NCI-H82 (cell line): ENCODE measurements around the gene P3H3.
A peak's percentile ranks its signal among the peaks of the same experiment; 100 is the strongest.
"Not testable (repeated sequence)": the region's sequence is repeated elsewhere in the genome, so short reads cannot be mapped to it uniquely, and the experiment has no call there.

Experiments used
- DNase-seq: peaks from one replicate; lab custom pipeline; 2025; lab: John Stamatoyannopoulos, UW

P3H3 gene

DNA sequence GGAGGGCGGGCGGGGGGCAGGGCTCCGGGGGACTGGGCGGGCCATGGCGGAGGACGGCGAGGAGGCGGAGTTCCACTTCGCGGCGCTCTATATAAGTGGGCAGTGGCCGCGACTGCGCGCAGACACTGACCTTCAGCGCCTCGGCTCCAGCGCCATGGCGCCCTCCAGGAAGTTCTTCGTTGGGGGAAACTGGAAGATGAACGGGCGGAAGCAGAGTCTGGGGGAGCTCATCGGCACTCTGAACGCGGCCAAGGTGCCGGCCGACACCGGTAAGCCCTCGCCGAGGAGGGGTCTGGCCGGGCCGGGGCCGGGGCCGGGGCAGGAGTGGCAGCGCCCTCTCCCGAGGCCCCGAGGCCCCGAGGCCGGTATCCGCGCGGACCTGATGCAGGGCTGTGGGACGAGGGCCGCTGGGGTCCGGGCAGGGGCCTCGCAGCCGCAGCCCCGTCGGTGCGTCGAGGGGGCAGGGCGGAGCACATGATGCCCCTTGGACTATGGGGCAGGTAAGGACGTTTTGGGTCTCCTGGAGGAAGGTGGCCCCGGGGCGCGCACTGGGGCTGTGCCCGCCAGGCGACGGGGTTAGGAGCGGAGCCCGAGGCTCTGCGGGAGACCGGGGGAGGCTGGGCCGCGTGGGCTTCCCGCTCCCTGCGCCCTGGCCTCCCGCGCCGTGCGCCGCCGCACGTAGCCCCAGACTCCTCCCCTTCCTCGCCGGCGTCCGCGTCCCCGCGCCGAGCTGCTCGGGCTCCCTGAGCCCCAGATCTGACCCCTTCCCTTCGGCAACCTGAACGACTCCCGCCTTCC, 39.4 kb downstream of the P3H3 start, which contains the start of gene TPI1:
TSS of gene TPI1 (plus strand) at position 119 of the 798 bp plus-strand sequence. CDS start at position 155, 36 bp downstream.
- DNase-seq, result peak; percentile 88

DNA sequence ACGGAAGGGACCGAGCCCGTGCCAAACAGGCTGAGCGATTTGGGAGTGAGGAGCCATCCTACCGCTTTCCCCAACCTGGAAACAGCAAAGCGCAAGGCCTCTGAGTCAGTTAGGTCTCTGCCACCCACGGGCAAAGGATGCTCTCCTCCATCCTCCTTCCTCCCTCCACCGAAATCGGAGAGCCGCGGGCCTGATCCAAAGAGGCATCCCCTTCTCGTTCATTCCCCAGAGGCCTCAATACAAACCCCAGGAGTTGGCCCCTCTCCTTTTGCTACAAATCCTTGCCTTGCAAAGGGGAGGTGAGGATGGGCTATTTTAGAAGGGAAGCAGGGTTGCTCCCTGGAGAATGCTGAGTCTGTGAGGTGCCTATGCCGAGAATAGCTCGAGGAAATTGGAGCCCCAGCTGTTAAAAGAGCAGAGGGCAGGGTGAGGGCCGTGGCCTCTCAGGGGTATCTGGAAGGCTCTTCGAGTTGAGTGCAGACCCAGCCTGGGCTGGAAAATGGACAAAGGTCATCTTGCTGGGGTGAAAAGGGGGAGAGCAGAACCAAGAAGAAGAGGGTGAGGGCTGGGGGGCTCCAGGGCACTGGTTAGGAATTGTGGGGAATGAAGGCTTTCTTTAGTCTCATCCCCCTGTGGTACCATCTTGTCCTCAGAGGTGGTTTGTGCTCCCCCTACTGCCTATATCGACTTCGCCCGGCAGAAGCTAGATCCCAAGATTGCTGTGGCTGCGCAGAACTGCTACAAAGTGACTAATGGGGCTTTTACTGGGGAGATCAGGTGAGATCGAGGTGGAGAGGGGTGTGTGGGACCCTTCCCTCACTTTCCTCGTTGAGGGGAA, 40.2 kb downstream of the P3H3 start:
- peak; percentile 53 for DNase-seq

DNA sequence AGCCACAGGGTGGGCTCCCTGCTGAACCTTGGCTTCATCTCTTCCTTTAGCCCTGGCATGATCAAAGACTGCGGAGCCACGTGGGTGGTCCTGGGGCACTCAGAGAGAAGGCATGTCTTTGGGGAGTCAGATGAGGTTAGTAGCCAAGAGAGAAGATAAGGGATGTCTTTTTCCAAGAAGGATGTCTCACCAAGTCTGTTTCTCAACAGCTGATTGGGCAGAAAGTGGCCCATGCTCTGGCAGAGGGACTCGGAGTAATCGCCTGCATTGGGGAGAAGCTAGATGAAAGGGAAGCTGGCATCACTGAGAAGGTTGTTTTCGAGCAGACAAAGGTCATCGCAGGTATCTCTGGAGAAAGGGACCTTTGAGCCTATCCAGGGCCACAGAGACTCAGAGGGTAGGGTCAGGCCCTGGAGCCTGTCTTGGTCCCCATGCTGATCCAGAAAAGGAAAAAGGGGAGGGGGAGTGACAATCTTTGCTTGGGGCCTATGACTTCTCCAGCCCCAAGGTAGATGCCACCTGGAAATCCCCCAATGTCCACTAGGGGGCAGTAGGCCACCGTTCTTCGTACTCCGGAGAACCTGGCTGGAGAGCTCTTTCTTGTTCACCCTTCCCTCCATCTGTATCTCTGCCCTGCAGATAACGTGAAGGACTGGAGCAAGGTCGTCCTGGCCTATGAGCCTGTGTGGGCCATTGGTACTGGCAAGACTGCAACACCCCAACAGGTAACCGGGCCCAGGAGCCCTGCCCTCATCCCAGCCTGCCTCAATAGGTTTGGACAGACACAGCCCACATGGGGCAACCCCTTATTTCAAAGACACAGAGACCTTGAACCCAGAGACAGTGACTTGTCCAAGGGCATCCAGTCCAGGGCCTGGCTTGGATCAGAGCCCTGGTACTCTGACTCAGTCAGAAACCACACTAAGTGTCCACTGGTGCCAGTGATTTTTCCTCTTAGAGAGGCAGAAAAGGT, 41.1 kb downstream of the P3H3 start:
- peak; percentile 92 for DNase-seq

DNA sequence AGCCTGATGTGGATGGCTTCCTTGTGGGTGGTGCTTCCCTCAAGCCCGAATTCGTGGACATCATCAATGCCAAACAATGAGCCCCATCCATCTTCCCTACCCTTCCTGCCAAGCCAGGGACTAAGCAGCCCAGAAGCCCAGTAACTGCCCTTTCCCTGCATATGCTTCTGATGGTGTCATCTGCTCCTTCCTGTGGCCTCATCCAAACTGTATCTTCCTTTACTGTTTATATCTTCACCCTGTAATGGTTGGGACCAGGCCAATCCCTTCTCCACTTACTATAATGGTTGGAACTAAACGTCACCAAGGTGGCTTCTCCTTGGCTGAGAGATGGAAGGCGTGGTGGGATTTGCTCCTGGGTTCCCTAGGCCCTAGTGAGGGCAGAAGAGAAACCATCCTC, 42.1 kb downstream of the P3H3 start:
- not testable (repeated sequence) for DNase-seq

DNA sequence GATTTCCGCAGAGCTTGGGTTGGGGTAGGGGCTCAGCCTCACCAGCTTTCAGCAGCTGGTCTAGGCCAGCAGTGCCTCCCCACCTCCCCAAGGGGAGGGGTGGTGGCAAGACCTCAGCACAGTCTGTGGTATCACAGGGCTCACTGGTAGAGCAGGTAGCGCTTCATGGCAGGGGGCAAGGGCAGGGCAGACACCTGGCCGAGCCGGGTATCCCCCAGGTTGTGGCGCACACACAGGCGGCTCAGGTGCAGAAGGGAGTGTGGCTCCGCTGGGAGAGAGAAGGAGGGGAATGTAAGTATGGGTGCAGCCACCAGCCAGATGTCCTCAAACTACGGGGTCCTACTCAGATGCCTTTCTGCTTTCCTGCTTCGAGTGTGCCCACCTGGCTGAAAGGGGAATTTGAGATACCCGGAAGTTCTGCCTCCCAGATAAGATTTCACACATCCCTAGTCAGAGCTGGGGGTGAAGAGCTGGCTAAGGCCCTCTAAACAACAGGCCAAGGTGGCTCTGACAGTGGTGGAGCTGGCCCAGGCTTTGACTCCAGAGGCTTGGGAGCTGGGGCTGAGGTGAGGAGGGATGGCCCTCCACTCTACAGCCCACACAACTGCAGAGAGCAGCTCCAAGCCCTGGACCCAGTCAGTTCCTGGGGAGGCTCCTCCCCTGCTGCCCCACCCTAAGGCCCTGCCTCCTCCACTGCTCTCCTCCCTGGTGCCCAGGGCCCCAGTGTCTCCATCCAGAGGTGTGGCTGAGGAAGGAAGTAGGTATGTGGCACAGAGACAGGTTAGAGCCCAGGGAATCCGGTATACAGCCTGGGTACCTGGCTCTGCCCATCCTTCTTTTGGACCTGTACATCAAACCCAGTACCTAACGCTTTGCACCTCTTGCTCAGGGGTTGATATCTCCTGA, 43.1 kb downstream of the P3H3 start:
- DNase-seq, result peak; percentile 65

DNA sequence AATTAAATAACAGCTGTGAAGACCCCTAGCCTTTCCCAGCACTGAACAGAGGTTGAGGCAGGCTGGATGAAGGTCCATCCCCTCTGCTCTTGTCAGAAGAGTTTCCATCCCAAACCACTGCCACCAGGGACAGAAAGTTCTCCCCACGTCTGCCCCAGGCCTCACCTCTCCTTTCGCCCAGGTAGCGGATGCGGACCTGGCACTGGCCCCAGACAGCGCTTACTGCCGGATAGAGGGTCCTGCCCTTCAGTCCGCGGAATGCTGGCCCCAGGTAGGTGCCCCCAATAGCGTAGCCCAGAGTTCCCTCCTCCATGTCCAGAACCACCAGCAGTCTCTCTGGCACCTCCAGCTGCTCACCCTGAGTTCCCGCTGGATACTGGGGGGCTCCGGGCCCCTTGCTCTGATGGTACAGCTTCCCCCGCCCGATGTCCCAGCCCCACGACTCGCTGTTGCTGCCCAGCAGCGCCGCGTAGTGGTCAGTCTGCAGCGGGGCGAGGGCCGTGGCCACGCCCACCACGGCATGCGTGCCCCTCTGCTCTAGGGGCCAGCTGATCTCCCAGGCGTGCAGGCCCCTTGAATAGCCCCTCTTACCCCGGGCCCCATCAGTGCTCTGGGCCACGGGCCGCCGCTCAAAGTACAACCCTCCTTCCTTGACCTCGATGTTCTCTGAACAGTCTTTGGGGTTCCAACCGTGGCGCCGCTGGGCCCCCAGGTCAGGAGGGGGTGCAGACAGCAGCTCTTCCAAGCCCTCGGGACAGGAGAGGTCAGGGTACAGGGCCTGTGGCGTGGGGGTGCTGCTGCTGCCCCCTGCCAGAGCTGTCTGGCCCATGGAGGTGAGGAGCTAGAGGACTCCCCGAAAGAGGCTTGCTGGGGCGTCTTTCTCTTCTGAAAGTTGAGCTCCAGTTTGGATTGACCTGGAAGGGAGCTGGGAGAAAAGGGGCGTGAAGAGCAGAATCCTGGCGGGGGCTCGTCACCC, 44.2 kb downstream of the P3H3 start:
- DNase-seq, result peak; percentile 92

DNA sequence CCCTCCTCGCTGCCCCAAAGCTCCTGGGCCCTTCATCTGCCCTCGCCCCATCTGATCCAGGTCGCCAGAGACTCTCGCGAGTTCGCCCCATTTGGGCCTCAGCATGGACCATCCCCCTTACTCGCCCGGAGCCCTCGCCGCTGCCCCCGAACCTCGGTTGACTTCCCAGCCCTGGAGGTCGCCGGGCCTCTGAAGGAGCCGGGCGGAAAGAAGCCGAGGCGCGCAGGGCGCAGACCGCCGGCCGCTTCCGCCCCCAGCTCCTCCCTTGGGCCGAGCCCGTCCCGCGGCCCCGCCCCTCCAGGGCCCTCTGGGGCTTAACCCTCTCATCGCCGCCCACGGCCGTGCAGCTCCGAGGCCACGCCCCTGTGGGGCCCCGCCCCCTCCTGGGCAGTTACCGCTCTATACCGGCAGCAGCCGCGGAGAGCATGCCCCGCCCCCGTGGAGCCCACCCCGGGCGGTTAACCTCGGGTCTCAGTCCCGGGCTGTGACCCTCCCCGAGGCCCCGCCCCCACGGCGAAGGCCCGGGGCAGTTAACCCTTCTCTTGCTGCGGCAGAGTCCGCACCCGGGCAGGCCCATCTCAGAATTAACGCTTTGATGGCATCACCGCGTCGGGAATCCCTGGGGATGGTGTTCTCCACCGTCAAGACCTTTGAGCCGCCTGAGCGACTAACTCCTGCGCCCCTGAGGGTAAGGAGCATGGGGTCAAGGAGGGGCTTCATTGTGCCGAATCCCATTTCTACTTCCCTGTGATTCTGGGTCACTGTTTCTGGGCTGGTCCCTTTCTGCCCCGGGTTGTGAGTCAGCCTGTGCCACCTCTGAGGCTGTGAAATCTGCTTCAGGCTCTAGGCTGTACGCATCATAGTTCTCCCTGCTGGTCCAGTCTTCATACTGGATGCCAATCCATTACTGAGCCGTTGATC, 45.1 kb downstream of the P3H3 start, which contains the start of gene SPSB2:
TSS of gene SPSB2 (minus strand) at position 210 of the 921 bp plus-strand sequence. CDS start 402 bp downstream, outside the sequence.
- DNase-seq, result peak; percentile 99

DNA sequence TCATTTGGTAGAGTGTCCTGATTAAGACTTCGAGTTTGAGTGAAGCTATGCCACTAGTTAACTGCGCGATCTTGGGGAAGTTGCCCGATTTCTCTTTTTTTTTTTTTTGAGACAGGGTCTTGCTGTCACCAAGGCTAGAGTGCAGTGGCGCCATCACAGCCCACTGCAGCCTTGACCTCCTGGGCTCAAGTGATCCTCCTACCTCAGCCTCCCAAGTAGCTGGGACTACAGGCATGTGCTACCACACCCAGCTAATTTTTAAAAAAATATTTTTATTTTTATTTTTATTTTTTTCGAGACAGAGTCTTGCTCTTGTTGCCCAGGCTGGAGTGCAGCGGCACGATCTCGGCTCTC, 45.8 kb downstream of the P3H3 start:
- not testable (repeated sequence) for DNase-seq

DNA sequence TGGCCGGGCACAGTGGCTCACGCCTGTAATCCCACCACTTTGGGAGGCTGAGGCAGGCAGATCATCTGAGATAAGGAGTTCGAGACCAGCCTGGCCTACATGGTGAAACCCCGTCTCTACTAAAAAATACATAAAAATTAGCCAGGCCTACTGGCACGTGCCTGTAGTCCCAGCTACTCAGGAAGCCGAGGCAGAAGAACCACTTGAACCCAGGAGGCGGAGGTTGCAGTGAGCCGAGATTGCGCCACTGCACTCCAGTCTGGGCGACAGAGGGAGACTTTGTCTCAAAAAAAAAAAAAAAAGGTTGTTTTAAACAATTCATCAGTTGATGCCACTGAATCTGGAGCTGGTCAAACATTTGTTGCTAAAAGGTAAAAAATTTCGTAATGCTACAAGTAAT, 51.6 kb downstream of the P3H3 start:
- DNase-seq, result not testable (repeated sequence)

DNA sequence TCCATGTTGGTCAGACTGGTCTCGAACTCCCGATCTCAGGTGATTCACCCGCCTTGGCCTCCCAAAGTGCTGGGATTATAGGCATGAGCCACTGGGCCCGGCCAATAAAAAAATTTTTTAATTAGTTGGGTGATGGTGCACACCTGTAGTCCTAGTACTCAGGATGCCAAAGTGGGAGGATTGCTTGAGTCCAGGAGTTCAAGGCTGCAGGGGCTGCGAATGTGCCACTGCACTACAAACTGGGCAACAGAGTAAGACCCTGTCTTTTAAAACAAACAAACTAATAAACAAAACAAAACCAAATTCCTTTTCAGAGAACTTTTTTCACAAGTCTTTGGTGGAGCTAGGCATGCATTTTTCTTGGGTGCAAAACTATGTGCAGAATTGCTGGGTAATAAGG, 55.0 kb downstream of the P3H3 start:
- no peak for DNase-seq

DNA sequence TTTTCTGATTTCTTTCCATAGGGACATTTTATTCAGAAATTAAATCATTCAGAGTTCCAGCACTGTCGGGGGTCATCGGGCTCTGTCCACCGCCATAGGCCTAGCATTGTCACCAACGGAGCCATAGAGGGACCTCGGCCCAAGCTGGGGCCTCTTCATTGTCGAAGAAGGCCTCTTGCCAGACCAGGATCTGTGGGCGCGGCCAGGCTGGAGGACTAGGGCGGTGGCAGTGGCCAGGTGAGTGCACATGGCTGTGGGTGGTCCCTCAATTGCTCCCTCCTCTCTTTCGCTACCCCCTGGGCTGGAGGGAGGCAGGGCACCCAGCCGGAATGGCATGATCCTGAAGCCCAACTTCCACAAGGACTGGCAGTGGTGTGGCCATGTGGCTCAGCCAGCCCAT, 55.5 kb downstream of the P3H3 start:
- DNase-seq, result no peak

DNA sequence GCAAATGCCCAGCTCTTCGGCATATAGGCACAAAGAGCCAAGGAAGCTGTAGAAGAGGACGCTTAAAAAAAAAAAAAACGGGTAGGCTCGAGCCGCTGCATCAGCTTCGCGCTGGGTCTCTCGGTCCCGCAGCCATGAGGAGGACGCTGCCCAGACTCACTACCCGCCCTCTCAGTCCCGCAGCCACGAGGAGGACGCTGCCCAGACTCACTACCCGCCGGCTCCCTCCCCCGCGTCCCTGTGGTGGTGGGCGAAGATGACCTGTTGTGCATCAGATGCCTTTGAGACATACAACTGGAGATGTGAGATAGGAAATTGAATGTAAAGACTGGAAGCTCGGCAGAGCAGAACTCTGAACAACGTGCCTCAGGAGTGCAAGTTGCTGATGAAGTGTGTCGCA, 56.3 kb downstream of the P3H3 start:
- DNase-seq, result no peak

DNA sequence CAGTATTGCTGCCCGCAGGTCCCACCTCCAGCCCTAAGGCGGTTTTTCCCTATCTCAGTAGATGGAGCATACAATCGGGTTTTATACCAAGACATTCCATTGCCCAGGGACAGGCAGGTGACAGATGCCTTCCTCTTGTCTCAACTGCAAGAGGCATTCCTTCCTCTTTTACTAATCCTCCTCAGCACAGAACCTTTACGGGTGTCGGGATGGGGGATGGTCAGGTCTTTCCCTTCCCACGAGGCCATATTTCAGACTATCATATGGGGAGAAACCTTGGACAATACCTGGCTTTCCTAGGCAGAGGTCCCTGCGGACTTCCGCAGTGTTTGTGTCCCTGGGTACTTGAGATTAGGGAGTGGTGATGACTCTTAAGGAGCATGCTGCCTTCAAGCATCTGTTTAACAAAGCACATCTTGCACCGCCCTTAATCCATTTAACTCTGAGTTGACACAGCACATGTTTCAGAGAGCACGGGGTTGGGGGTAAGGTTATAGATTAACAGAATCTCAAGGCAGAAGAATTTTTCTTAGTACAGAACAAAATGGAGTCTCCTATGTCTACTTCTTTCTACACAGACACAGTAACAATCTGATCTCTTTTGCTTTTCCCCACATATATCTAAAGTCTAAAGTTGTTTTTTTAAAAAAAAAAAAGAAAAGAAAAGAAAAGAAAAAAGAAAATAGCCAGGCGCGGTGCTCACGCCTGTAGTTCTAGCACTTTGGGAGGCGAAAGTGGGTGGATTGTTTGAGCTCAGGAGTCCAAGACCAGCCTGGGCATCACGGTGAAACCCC, 58.2 kb downstream of the P3H3 start:
- DNase-seq, result peak; percentile 71

DNA sequence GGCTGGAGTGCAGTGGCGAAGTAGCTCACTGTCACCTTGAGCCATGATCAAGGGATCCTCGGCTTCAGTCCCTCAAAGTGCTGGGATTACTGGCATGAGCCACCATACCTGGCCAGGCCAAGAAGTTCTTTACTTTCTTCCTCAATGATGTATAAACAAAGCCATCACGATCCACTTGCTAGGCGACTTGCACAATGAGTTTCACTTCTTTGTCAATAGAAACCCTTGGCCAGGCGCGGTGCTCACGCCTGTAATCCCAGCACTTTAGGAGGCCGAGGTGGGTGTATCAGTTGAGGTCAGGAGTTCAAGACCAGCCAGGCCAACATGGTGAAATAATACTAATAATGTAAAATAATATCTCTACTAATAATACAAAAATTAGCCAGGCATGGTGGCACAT, 59.3 kb downstream of the P3H3 start:
- DNase-seq, result no peak

DNA sequence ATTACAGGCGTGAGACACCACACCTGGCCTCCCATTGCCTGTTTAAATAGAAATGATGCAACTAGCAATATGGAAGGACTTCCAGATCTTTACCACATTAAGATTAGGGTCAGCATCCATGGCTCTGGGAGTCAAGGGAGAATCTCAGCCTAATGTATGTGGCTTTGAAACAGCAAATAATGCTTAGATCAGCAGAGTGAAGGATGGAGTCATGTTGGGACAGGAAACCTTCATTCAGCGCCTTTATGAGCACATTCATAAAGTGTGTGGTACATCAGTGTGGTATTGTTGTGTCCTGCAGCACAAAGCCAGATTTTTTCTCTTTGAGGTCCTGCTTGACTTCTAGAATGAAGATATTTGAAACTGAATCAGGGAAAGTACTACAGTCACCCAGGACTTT, 60.2 kb downstream of the P3H3 start:
- no peak for DNase-seq

DNA sequence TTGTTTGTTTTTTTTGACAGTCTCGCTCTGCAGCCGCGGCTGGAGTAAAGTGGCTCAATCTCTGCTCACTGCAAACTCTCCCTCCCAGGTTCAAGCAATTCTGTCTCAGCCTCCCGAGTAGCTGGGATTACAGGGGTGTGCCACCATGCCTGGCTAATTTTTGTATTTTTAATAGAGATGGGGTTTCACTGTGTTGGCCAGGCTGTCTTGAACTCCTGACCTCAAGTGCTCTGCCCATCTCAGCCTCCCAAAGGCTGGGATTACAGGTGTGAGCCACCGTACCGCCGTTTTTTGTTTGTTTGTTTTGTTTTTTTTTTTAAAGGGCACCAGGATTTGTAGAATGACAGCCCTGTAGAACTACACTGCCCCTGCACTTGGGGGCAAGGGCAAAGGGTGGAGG, 60.6 kb downstream of the P3H3 start:
- DNase-seq, result not testable (repeated sequence)
